Right lobe of liver (tissue), 6 donors: ENCODE results near the gene CLPTM1L. TPM values are rescaled to one million over a fixed set of nuclear protein-coding genes. Genes with fewer than 3 reads are reported as not detected.

Experiments
- ATAC-seq, 4 donors: fragments of 200-7000 bp; cut with Tn5 transposase; one replicate each; pipeline ENCODE4 v1.9.1; 2020; ENCODE audit warnings: mild to moderate bottlenecking in 4 of 4, moderate library complexity in 4 of 4
- DNase-seq, 3 donors: peaks; one replicate each; pipeline ENCODE4 v3.0.0-alpha.2; 2020
- H3K27ac ChIP-seq, 3 donors: fragments of 200-600 bp; one replicate each; pipeline ENCODE4 v1.8.0; 2022
- H3K27me3 ChIP-seq, 2 donors: fragments of 200-600 bp; one replicate each; pipeline ENCODE4 v1.8.0; 2022
- H3K36me3 ChIP-seq, 4 donors: fragments of 200-600 bp; sonication (generic) in 1 of 4; one replicate each; pipeline versions ENCODE4 v1.5.1 to v1.8.0; 2017 to 2022; ENCODE audit warnings: control low read depth in 1 of 4
- H3K4me1 ChIP-seq, 4 donors: fragments of 200-600 bp; sonication (generic) in 1 of 4; one replicate each; pipeline versions ENCODE4 v1.5.1 to v1.8.0; 2017 to 2022; ENCODE audit warnings: control low read depth in 1 of 4
- H3K4me3 ChIP-seq, 3 donors: fragments of 200-600 bp; one replicate each; pipeline ENCODE4 v1.8.0; 2022
- H3K9me3 ChIP-seq, 4 donors: fragments of 200-600 bp; sonication (generic) in 1 of 4; one replicate each; pipeline versions ENCODE4 v1.5.1 to v1.8.0; 2017 to 2022; ENCODE audit warnings: control low read depth in 1 of 4
- CTCF ChIP-seq, 4 donors: fragments of 200-600 bp in 3 of 4; fragments of 450-650 bp in 1 of 4; IDR thresholded peaks; one replicate each; pipeline versions ENCODE4 v1.5.1 to v1.8.0; 2016 to 2022; ENCODE audit warnings: antibody characterized with exemption in 4 of 4, mild to moderate bottlenecking in 2 of 4
- POLR2A ChIP-seq: fragments of 450-650 bp; IDR thresholded peaks from one replicate; pipeline ENCODE4 v1.6.1; 2017; ENCODE audit warnings: antibody characterized with exemption, mild to moderate bottlenecking
- whole genome bisulfite sequencing: methylation state at CpG from one replicate; pipeline ENCODE4 v1.1.6; 2018; ENCODE audit warnings: low coverage, low lambda C conversion rate; ENCODE audit not compliant: insufficient coverage; ENCODE audit errors: missing lambda C conversion rate; 5-methylcytosine and 5-hydroxymethylcytosine counted together
- intact Hi-C, 2 donors: fragments of 100-400 bp; cut with DNase I; formaldehyde crosslinking; loops; one replicate each; pipeline versions ENCODE4 v1.11.2 to v1.14.1; 2022
- total RNA-seq, 6 experiments: library from RNA; depleted of rRNA in 2 of 6; stranded (reverse); fragments of >200 nt in 2 of 6; fragmentation: NEBNext Ultra II Directional in 3 of 6; extraction: Animal tissue kit (Norgen Biotek cat#: 25700) in 3 of 6; gene quantifications; one replicate each; pipeline versions ENCODE4 v1.1.0 to v1.2.4, GENCODE V29; 2016 to 2023
- donor health status: DM: no; HTN: yes; CAD: no.
- donor health status: DM: no; HTN: no; CAD: no.
- donor health status: DM: no; HTN: no; CAD: no.
- donor health status: DM: no; HTN: yes; CAD: no.
- donor health status: DM: no; HTN: yes; CAD: no.

The CLPTM1L gene
- total RNA-seq, 6 experiments from 2014 or later: 63.8 to 155 (median 128) TPM

- 85% methylated on average over 2 of the region's 7 CpGs for WGBS
- Histone ChIP-seq H3K27me3 (no peaks in the 10 kb centered on the region), H3K4me3 (no peak overlapping the region), H3K9me3 (no peaks in the 10 kb centered on the region), H3K27ac (no peak overlapping the region), H3K36me3 (no peaks in the 10 kb centered on the region), H3K4me1 (peaks cover 0 to 16% (median 8%) of the 10 kb centered on the region in 4 donors)
- no peak for TF ChIP-seq CTCF (IDR thresholded peaks at IDR 0.05)
- no peak for TF ChIP-seq POLR2A
- no peak for DNase-seq
- no peak for ATAC-seq
- intact Hi-C loops: no loop called here
These were observed 32.7 kb downstream of the CLPTM1L start for GRCh38 chr5:1312206-1312605.

- H3K27me3 ChIP-seq: no peaks in the 10 kb centered on the region
- intact Hi-C loops: no loop called here
- no peak for ATAC-seq
- H3K4me1 ChIP-seq: peaks cover 0 to 15% (median 7%) of the 10 kb centered on the region in 4 donors
- TF ChIP-seq CTCF (IDR thresholded peaks at IDR 0.05) (no peak), POLR2A (no peak)
- no peak for DNase-seq
- no peaks in the 10 kb centered on the region for H3K9me3 ChIP-seq
- 76% methylated on average over 8 of the region's 15 CpGs for WGBS
- no peak overlapping the region for H3K27ac ChIP-seq
- H3K4me3 ChIP-seq: no peak overlapping the region
- H3K36me3 ChIP-seq: no peaks in the 10 kb centered on the region
These were observed 33.4 kb downstream of the CLPTM1L start for GRCh38 chr5:1311439-1312055.

- no peak for DNase-seq
- no peaks in the 10 kb centered on the region for H3K36me3 ChIP-seq
- TF ChIP-seq POLR2A (no peak), CTCF (IDR thresholded peaks at IDR 0.05) (no peak)
- no peaks in the 10 kb centered on the region for H3K9me3 ChIP-seq
- H3K4me1 ChIP-seq: peaks cover 0 to under 1% (median 0%) of the 10 kb centered on the region in 4 donors
- WGBS: 66% methylated on average over 7 of the region's 7 CpGs
- no peaks in the 10 kb centered on the region for H3K27me3 ChIP-seq
- no peak overlapping the region for H3K27ac ChIP-seq
- intact Hi-C loops: no loop called here
- ATAC-seq: no peak
- H3K4me3 ChIP-seq: no peak overlapping the region
These were observed 34.8 kb downstream of the CLPTM1L start for GRCh38 chr5:1310118-1310517.

GRCh38 chr5:1304033-1304432, 40.9 kb downstream of the CLPTM1L start:
- no peaks in the 10 kb centered on the region for H3K9me3 ChIP-seq
- intact Hi-C loops: no loop called here
- no peak for DNase-seq
- H3K27me3 ChIP-seq: no peaks in the 10 kb centered on the region
- ATAC-seq: no peak
- 44% methylated on average over 2 of the region's 2 CpGs for WGBS
- no peak overlapping the region for H3K27ac ChIP-seq
- no peaks in the 10 kb centered on the region for H3K4me1 ChIP-seq
- no peak overlapping the region for H3K4me3 ChIP-seq
- TF ChIP-seq POLR2A: no peak
- TF ChIP-seq CTCF (IDR thresholded peaks at IDR 0.05): no peak
- no peaks in the 10 kb centered on the region for H3K36me3 ChIP-seq
